Measurements from ENCODE around the gene CNST.
"Not testable (repeated sequence)": the region's sequence is repeated elsewhere in the genome, so short reads cannot be mapped to it uniquely, and the experiment has no call there.

CNST gene

GRCh38 chr1:246591047-246591446 is 24.8 kb downstream of the CNST start:
- TF ChIP-seq TAF1 (IDR thresholded peaks at IDR 0.05; ENCODE audit: borderline replicate concordance, low read depth, low read length) (no peak), POLR2AphosphoS5 (IDR thresholded peaks at IDR 0.05; ENCODE audit: low read depth, low read length) (no peak), POLR2A (IDR thresholded peaks at IDR 0.05; ENCODE audit: low read depth, low read length) (no peak)
- peak; percentile 44 for FAIRE-seq
- DNase-seq (ENCODE audit: insufficient read length) = no peak

DNA sequence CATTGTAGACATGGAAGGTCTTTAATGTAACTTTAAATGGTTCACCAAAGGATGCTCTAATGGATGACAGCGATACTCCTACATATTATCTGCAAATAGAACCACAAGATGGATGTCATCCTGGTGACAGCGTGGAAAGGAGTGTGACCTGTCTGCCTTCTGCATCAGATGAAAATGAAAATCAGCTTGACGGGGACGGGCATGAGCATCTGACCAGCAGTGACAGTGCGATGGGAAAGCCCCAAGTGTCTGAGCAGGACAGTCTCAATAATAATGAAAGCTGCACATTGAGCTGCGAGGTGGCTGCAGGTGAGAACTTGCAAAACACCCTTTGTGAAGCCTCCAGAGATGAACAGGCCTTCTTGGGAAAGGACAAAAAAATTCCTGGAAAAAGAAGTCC is 25.2 kb downstream of the CNST start:
- FAIRE-seq = peak; percentile 88
- no peak for DNase-seq (ENCODE audit: insufficient read length)
- TF ChIP-seq POLR2AphosphoS5 (IDR thresholded peaks at IDR 0.05; ENCODE audit: low read depth, low read length) = peak; percentile 62; the same call in 1 of the 2 replicates
- TF ChIP-seq TAF1 (IDR thresholded peaks at IDR 0.05; ENCODE audit: borderline replicate concordance, low read depth, low read length) = peak; percentile 51; the same call in 1 of the 2 replicates
- peak; percentile 61; the same call in 1 of the 2 replicates for TF ChIP-seq POLR2A (IDR thresholded peaks at IDR 0.05; ENCODE audit: low read depth, low read length)

DNA sequence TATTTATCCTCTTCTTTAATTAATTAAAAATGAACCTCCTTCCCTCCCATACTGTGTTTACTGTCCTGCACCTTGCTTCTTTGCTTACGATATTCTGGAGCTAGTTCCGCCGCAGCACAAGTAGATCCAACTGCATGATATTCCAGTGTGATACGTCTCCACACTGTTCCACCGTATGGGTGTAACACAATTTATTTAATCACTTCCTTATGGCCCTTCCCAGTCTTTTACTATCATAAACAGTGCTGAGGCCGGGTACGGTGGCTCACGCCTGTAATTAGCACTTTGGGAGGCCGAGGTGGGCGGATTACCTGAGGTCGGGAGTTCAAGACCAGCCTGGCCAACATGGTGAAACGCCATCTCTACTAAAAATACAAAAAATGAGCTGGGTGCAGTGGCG is 25.7 kb downstream of the CNST start:
- no peak for FAIRE-seq
- no peak for DNase-seq (ENCODE audit: insufficient read length)
- TF ChIP-seq TAF1 (IDR thresholded peaks at IDR 0.05; ENCODE audit: borderline replicate concordance, low read depth, low read length) (no peak), POLR2A (IDR thresholded peaks at IDR 0.05; ENCODE audit: low read depth, low read length) (no peak), POLR2AphosphoS5 (IDR thresholded peaks at IDR 0.05; ENCODE audit: low read depth, low read length) (no peak)

DNA sequence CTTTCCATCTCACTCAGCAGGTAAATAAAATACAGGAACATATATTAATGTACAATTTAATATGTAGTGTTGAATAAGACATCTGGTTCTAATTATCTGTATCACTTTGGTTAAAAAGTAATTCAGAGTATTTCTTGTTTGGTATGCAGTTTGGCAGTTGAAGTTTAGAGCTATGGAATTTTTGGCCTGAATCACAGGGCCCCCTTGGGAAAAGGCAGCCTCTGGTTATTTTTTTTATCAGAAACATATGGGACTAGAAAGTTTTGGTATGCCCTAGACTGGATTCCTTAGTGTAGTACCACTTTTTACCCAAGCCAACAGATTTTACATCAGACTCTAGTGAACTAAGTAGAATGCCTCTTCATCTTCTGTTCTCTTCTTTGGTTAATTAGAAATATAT is 26.4 kb downstream of the CNST start:
- no peak for FAIRE-seq
- DNase-seq (ENCODE audit: insufficient read length) = no peak
- TF ChIP-seq POLR2AphosphoS5 (IDR thresholded peaks at IDR 0.05; ENCODE audit: low read depth, low read length) = no peak
- no peak for TF ChIP-seq TAF1 (IDR thresholded peaks at IDR 0.05; ENCODE audit: borderline replicate concordance, low read depth, low read length)
- TF ChIP-seq POLR2A (IDR thresholded peaks at IDR 0.05; ENCODE audit: low read depth, low read length) = no peak

DNA sequence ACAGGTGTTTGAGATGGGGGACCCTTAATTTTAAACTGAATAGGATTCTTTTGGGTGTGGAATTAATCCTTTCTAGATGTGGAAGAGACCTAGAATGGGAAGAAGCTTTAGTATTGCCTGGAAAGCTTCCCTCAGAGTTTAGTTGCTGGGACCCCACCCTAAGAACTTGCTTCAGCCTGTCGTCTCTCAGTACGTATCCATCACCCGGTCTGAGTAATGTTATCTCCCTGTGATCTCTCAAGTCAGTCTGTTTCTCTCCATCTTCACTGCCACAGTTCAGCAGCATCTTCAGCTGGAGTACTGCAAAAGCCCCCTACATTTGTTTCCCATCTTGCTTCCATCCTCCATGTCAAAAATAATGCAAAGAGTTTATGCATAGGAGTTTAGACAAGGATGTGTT is 28.9 kb downstream of the CNST start:
- FAIRE-seq (no peak), DNase-seq (ENCODE audit: insufficient read length) (no peak)
- TF ChIP-seq TAF1 (IDR thresholded peaks at IDR 0.05; ENCODE audit: borderline replicate concordance, low read depth, low read length) (no peak), POLR2A (IDR thresholded peaks at IDR 0.05; ENCODE audit: low read depth, low read length) (no peak), POLR2AphosphoS5 (IDR thresholded peaks at IDR 0.05; ENCODE audit: low read depth, low read length) (no peak)

DNA sequence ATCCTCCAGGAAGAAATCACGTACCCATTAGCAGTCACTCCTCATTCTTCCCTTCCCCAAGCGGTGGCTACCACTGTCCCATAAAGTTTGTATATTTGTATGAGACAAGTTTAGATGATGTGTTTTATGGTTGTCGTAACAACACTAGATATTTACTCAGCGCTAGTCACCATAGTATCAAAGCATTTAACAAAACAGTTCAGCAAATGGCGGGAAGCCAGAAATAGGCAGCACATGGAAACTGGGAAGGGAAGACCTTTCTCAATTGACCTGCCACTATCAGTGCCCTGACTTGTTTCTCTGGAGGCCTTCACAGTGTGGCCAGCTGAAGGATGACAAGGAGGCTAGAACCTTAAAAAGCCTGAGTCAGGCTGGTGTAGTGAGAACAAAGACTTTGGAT is 31.1 kb downstream of the CNST start:
- DNase-seq (ENCODE audit: insufficient read length) (no peak), FAIRE-seq (no peak)
- TF ChIP-seq TAF1 (IDR thresholded peaks at IDR 0.05; ENCODE audit: borderline replicate concordance, low read depth, low read length) (no peak), POLR2AphosphoS5 (IDR thresholded peaks at IDR 0.05; ENCODE audit: low read depth, low read length) (no peak), POLR2A (IDR thresholded peaks at IDR 0.05; ENCODE audit: low read depth, low read length) (no peak)

DNA sequence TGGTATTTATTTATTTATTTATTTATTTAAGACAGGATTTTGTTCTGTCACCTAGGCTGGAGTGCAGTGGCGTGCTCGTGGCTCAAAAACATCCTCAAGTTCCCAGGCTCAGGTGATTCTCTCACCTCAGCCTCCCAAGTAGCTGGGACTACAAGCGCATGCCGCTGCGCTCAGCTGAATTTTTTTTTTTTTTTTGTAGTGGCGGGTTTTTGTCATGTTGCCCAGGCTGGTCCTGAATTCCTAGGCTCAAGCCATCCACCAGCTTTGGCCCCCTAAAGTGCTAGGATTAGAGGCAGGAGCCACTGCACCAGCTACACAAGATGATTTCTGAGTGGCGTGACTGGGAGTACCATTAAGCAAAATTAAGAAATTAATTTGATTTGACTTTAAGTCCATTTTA is 31.7 kb downstream of the CNST start:
- TF ChIP-seq POLR2A (IDR thresholded peaks at IDR 0.05; ENCODE audit: low read depth, low read length) = no peak
- TF ChIP-seq TAF1 (IDR thresholded peaks at IDR 0.05; ENCODE audit: borderline replicate concordance, low read depth, low read length) = no peak
- no peak for TF ChIP-seq POLR2AphosphoS5 (IDR thresholded peaks at IDR 0.05; ENCODE audit: low read depth, low read length)
- DNase-seq (ENCODE audit: insufficient read length) = no peak
- FAIRE-seq = no peak

DNA sequence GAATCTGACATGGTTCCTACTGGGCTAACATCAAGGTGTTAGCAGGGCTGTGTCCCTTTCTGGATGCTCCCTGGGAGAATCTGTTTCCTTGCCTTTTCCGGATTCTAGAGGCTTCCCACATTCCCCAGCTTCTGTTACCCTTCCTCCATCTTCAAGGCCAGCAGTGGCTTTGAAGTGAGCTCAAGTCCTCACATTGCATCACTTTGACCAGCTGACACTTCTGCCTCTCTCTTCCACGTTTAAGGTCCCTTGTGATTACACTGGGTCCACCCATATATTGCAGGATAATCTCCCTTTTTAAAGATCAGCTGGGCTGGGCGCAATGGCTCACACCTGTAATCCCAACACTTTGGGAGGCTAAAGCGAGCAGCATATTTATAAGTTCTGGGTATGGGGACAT is 33.1 kb downstream of the CNST start:
- FAIRE-seq = no peak
- no peak for TF ChIP-seq POLR2A (IDR thresholded peaks at IDR 0.05; ENCODE audit: low read depth, low read length)
- no peak for TF ChIP-seq TAF1 (IDR thresholded peaks at IDR 0.05; ENCODE audit: borderline replicate concordance, low read depth, low read length)
- TF ChIP-seq POLR2AphosphoS5 (IDR thresholded peaks at IDR 0.05; ENCODE audit: low read depth, low read length) = no peak
- DNase-seq (ENCODE audit: insufficient read length) = no peak

- no peak for TF ChIP-seq POLR2A (IDR thresholded peaks at IDR 0.05; ENCODE audit: low read depth, low read length)
- no peak for TF ChIP-seq TAF1 (IDR thresholded peaks at IDR 0.05; ENCODE audit: borderline replicate concordance, low read depth, low read length)
- no peak for TF ChIP-seq POLR2AphosphoS5 (IDR thresholded peaks at IDR 0.05; ENCODE audit: low read depth, low read length)
- no peak for FAIRE-seq
- DNase-seq (ENCODE audit: insufficient read length) = no peak
These were observed 34.3 kb downstream of the CNST start for GRCh38 chr1:246600579-246600978.

GRCh38 chr1:246602194-246602593 is 35.9 kb downstream of the CNST start:
- DNase-seq (ENCODE audit: insufficient read length) (no peak), FAIRE-seq (no peak)

GRCh38 chr1:246605231-246605630 is 39.0 kb downstream of the CNST start:
- not testable (repeated sequence) for FAIRE-seq; DNase-seq (ENCODE audit: insufficient read length)

More at GRCh38 chr1:246602194-246602593, 35.9 kb downstream of the CNST start:
- TF ChIP-seq TAF1 (IDR thresholded peaks at IDR 0.05; ENCODE audit: borderline replicate concordance, low read depth, low read length) (no peak), POLR2A (IDR thresholded peaks at IDR 0.05; ENCODE audit: low read depth, low read length) (no peak), POLR2AphosphoS5 (IDR thresholded peaks at IDR 0.05; ENCODE audit: low read depth, low read length) (no peak)

DNA sequence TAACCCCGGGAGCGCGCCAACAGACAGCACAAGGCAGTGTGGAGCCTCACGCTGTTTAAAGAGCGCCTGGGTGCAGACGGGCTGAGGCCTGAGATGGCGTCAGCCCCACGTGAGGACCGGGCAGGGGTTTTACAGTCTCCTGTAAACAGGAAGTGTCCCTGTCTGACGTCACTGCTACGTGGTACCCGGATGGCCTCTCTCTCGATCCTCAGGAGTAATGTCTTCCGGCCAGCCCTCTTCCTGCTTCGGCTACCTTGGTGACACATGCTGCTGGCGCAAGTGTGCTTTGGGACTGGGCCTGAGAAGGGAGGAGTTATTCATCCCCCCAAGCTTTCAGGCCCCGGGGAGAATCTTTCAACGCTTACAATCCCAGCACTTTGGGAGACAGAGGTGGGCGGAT is 41.2 kb downstream of the CNST start:
- no peak for TF ChIP-seq TAF1 (IDR thresholded peaks at IDR 0.05; ENCODE audit: borderline replicate concordance, low read depth, low read length)
- no peak for TF ChIP-seq POLR2AphosphoS5 (IDR thresholded peaks at IDR 0.05; ENCODE audit: low read depth, low read length)
- DNase-seq (ENCODE audit: insufficient read length) = no peak
- FAIRE-seq = no peak
